ENCODE results near the gene CARD9. TPM values are rescaled to one million over a fixed set of nuclear protein-coding genes. Genes with fewer than 3 reads are reported as not detected.

Gene CARD9
- total and polyA plus RNA-seq, 2 of the 8 experiments (the other 6 are each of a cell fraction or from before 2014, with no cell fraction given) = 0.15 to 1.1 TPM

DNA sequence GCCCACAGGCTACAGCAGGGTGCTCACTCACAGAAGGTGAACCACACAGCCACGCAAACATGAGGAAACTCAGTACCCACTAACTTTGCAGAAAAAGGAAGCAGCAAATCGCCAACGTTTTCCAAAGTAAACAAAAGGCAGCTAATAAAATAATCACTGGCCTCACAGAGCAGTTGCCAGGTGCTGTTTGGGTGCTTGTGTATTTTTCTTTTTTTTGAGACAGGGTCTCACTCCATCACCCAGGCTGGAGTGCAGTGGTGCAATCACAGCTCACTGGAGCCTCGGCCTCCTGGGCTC, 22.7 kb upstream of the CARD9 start (continued):
- TF ChIP-seq, protein P1, sequence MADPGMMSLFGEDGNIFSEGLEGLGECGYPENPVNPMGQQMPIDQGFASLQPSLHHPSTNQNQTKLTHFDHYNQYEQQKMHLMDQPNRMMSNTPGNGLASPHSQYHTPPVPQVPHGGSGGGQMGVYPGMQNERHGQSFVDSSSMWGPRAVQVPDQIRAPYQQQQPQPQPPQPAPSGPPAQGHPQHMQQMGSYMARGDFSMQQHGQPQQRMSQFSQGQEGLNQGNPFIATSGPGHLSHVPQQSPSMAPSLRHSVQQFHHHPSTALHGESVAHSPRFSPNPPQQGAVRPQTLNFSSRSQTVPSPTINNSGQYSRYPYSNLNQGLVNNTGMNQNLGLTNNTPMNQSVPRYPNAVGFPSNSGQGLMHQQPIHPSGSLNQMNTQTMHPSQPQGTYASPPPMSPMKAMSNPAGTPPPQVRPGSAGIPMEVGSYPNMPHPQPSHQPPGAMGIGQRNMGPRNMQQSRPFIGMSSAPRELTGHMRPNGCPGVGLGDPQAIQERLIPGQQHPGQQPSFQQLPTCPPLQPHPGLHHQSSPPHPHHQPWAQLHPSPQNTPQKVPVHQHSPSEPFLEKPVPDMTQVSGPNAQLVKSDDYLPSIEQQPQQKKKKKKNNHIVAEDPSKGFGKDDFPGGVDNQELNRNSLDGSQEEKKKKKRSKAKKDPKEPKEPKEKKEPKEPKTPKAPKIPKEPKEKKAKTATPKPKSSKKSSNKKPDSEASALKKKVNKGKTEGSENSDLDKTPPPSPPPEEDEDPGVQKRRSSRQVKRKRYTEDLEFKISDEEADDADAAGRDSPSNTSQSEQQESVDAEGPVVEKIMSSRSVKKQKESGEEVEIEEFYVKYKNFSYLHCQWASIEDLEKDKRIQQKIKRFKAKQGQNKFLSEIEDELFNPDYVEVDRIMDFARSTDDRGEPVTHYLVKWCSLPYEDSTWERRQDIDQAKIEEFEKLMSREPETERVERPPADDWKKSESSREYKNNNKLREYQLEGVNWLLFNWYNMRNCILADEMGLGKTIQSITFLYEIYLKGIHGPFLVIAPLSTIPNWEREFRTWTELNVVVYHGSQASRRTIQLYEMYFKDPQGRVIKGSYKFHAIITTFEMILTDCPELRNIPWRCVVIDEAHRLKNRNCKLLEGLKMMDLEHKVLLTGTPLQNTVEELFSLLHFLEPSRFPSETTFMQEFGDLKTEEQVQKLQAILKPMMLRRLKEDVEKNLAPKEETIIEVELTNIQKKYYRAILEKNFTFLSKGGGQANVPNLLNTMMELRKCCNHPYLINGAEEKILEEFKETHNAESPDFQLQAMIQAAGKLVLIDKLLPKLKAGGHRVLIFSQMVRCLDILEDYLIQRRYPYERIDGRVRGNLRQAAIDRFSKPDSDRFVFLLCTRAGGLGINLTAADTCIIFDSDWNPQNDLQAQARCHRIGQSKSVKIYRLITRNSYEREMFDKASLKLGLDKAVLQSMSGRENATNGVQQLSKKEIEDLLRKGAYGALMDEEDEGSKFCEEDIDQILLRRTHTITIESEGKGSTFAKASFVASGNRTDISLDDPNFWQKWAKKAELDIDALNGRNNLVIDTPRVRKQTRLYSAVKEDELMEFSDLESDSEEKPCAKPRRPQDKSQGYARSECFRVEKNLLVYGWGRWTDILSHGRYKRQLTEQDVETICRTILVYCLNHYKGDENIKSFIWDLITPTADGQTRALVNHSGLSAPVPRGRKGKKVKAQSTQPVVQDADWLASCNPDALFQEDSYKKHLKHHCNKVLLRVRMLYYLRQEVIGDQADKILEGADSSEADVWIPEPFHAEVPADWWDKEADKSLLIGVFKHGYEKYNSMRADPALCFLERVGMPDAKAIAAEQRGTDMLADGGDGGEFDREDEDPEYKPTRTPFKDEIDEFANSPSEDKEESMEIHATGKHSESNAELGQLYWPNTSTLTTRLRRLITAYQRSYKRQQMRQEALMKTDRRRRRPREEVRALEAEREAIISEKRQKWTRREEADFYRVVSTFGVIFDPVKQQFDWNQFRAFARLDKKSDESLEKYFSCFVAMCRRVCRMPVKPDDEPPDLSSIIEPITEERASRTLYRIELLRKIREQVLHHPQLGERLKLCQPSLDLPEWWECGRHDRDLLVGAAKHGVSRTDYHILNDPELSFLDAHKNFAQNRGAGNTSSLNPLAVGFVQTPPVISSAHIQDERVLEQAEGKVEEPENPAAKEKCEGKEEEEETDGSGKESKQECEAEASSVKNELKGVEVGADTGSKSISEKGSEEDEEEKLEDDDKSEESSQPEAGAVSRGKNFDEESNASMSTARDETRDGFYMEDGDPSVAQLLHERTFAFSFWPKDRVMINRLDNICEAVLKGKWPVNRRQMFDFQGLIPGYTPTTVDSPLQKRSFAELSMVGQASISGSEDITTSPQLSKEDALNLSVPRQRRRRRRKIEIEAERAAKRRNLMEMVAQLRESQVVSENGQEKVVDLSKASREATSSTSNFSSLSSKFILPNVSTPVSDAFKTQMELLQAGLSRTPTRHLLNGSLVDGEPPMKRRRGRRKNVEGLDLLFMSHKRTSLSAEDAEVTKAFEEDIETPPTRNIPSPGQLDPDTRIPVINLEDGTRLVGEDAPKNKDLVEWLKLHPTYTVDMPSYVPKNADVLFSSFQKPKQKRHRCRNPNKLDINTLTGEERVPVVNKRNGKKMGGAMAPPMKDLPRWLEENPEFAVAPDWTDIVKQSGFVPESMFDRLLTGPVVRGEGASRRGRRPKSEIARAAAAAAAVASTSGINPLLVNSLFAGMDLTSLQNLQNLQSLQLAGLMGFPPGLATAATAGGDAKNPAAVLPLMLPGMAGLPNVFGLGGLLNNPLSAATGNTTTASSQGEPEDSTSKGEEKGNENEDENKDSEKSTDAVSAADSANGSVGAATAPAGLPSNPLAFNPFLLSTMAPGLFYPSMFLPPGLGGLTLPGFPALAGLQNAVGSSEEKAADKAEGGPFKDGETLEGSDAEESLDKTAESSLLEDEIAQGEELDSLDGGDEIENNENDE (IDR thresholded peaks at IDR 0.05; ENCODE audit: insufficient replicate concordance, low read length) = no peak
- TF ChIP-seq CTBP2 (IDR thresholded peaks at IDR 0.05; ENCODE audit: borderline replicate concordance, insufficient read depth, insufficient read length, low read length) (no peak), TCF12 (IDR thresholded peaks at IDR 0.05; ENCODE audit: low read depth, low read length) (no peak), CHD2 (IDR thresholded peaks at IDR 0.05; ENCODE audit: low read length) (no peak), E2F6 (IDR thresholded peaks at IDR 0.05) (no peak), TEAD4 (IDR thresholded peaks at IDR 0.05; ENCODE audit: low read depth, low read length) (no peak), SIRT6 (IDR thresholded peaks at IDR 0.05; ENCODE audit: low read length) (no peak), KDM1A (IDR thresholded peaks at IDR 0.05; ENCODE audit: borderline replicate concordance, low read length) (no peak), HDAC2 (IDR thresholded peaks at IDR 0.05; ENCODE audit: borderline replicate concordance in 1 of 2, low read depth in 2 of 2, low read length in 2 of 2) (no peak)
